ENCODE measurements around the gene BCL2L1.

The BCL2L1 gene

GRCh38 chr20:31677553-31678260 is 45.0 kb downstream of the BCL2L1 start:
- DNase-seq (ENCODE audit: low read depth) = no peak
- H3K4me3 ChIP-seq (ENCODE audit: low read length) = no peak overlapping the region
- TF ChIP-seq, protein P1, sequence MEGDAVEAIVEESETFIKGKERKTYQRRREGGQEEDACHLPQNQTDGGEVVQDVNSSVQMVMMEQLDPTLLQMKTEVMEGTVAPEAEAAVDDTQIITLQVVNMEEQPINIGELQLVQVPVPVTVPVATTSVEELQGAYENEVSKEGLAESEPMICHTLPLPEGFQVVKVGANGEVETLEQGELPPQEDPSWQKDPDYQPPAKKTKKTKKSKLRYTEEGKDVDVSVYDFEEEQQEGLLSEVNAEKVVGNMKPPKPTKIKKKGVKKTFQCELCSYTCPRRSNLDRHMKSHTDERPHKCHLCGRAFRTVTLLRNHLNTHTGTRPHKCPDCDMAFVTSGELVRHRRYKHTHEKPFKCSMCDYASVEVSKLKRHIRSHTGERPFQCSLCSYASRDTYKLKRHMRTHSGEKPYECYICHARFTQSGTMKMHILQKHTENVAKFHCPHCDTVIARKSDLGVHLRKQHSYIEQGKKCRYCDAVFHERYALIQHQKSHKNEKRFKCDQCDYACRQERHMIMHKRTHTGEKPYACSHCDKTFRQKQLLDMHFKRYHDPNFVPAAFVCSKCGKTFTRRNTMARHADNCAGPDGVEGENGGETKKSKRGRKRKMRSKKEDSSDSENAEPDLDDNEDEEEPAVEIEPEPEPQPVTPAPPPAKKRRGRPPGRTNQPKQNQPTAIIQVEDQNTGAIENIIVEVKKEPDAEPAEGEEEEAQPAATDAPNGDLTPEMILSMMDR (IDR thresholded peaks at IDR 0.05; ENCODE audit: insufficient read depth, low read depth, low read length, missing control alignments) = no peak

DNA sequence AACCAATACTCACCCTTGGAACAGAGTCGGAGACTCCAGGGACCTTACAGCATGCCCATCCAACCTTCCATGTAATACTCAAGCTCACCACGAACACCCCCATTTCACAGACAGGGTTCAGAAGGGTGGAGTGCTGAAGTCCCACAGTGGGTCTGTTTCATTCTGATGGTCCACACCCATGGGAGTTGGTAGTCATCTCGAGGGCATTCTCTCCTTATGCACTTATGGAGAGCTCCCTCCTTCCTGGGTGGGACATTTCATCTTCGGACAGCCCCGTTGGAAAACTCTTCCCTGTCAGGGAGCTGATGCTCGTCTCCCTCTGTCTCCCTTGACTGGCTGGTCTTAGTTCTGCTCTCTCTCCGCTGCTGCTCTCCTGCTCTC is 46.1 kb downstream of the BCL2L1 start:
- TF ChIP-seq, protein P1 (IDR thresholded peaks at IDR 0.05; ENCODE audit: insufficient read depth, low read depth, low read length, missing control alignments) = no peak
- no peak overlapping the region for H3K4me3 ChIP-seq (ENCODE audit: low read length)
- DNase-seq (ENCODE audit: low read depth) = no peak

DNA sequence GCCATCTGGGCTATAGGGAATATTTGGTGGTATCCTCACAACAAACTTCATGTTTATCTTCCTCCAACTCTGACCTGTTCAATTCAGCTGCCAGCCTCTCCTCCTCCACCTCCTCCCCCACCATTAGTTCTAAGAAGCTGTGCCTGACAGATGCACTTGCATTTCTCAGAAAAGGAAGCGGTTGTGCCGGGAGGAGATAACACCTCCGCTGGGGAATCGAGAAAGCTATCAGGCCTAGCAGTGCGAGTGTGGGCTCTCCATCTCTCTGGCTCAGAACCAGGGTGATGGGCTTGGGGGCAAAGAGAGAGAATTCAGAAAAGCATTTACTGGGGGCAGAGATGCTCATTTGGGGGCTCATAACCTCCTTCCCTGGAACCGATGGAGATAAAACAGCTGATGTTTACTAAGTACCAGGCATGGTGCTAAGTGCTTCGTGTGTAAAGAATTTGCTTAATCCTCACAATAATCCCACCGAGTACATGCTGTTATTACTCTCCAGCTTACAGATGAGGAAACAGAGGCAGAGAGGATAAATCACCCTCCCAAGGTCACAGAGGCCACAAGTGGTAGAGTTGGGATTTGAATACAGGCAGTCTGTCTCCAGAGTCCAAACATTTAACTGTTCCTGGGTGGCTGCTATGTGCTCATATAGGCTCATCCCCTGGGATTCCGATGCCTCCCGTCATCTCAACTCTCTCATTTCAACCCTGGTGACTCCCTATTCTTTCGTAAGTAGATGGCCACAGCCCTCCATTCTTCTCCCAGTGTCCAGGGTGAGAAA is 46.6 kb downstream of the BCL2L1 start:
- DNase-seq (ENCODE audit: low read depth) = no peak
- TF ChIP-seq, protein P1 (IDR thresholded peaks at IDR 0.05; ENCODE audit: insufficient read depth, low read depth, low read length, missing control alignments) = no peak
- no peak overlapping the region for H3K4me3 ChIP-seq (ENCODE audit: low read length)

DNA sequence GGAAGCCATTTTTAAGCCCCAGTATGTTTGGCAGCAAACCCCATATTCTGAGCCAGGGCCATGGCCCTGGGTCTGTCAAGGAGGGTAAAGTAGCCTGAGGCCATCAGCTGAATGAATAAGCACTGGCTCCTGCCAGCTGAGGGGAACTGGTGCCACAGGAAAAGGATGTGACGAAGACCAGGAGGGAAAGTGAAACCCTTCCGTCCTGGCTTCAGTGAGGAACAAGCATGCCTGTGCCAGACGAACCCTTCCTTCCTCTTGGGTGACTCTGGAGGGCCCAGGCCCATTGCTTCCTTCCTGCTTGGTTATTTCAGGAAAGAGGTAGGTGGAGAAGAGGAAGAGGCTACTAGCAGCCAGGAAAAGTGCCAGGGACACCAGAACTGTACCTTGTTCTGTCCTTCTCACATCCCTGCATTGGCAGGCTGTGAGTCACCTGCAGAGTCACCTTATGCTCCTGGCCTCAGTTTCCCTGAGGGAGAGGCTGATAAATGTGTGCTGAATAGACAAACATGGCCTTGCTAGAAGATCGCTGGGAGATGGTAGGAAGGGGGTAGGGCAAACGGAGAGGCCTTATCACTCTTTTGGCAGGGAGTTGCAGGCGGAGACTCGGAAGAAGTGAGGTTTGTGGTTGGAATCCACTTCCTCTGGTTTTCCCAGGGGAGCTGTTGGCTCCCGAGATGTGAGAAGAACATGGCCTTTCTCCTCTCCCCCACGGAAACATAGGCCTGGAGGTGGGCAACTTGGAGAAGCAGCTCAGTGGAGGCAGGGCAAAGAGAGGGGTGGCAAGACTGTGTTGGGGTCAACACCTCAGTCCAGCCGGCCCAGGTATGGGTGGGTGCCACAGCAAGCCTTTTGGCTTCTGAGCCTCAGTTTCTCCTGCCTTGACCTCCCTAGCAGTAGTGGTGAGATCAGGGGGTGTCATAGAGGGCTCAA is 47.5 kb downstream of the BCL2L1 start:
- no peak overlapping the region for H3K4me3 ChIP-seq (ENCODE audit: low read length)
- DNase-seq (ENCODE audit: low read depth) = peak; percentile 81
- TF ChIP-seq, protein P1 (IDR thresholded peaks at IDR 0.05; ENCODE audit: insufficient read depth, low read depth, low read length, missing control alignments) = no peak

- no peak overlapping the region for H3K4me3 ChIP-seq (ENCODE audit: low read length)
- TF ChIP-seq, protein P1 (IDR thresholded peaks at IDR 0.05; ENCODE audit: insufficient read depth, low read depth, low read length, missing control alignments) = no peak
- no peak for DNase-seq (ENCODE audit: low read depth)
Observed at GRCh38 chr20:31673943-31674463, 48.7 kb downstream of the BCL2L1 start.

GRCh38 chr20:31673435-31673834 is 49.2 kb downstream of the BCL2L1 start:
- H3K4me3 ChIP-seq (ENCODE audit: low read length) = no peak overlapping the region
- TF ChIP-seq, protein P1 (IDR thresholded peaks at IDR 0.05; ENCODE audit: insufficient read depth, low read depth, low read length, missing control alignments) = no peak

More at GRCh38 chr20:31673435-31673834, 49.2 kb downstream of the BCL2L1 start:
- no peak for DNase-seq (ENCODE audit: low read depth)

Data from epithelial cell of esophagus (primary cell).